HEK293 (cell line): ENCODE measurements around the gene MYO1F.
A peak's percentile ranks its signal among the peaks of the same experiment; 100 is the strongest.

Experiments used
- CTCF ChIA-PET: fragments of 350-600 bp; formaldehyde crosslinking; extraction: SDS; loops from one replicate; lab custom pipeline; 2021; ENCODE audit warnings: antibody characterized with exemption; lab: Yijun Ruan, JAX
- POLR2A ChIA-PET: fragments of 300-600 bp; formaldehyde crosslinking; extraction: SDS; loops from one replicate; lab custom pipeline; 2020; ENCODE audit warnings: antibody characterized with exemption, inconsistent platforms; lab: Yijun Ruan, JAX
- H3K27ac ChIP-seq: fragments of 200-500 bp; sonication (Bioruptor generic); 2 replicates; pipeline ENCODE4 v1.5.1; 2014; ENCODE audit warnings: low read depth, low read length, control low read depth, inconsistent platforms; ENCODE audit errors: extremely low read depth
- H3K36me3 ChIP-seq, 2 experiments: fragments of 200-500 bp in 1 of 2; sonication (Bioruptor generic) in 1 of 2; 1 replicate in 1 of 2; 2 replicates in 1 of 2; pipeline ENCODE4 v1.5.1; 2014 to 2017; ENCODE audit warnings: inconsistent platforms in 2 of 2, low read length in 2 of 2; ENCODE audit not compliant: control insufficient read depth in 2 of 2, insufficient read depth in 1 of 2
- H3K4me1 ChIP-seq: fragments of 200-500 bp; sonication (Bioruptor generic); 2 replicates; pipeline ENCODE4 v1.5.1; 2014; ENCODE audit warnings: mild to moderate bottlenecking, low read length, inconsistent platforms; ENCODE audit not compliant: control insufficient read depth, insufficient read depth
- H3K4me3 ChIP-seq: 2 replicates; pipeline ENCODE4 v1.5.1; 2011; ENCODE audit warnings: low read depth, mild to moderate bottlenecking, control low read depth, low read length, moderate library complexity
- H3K9me3 ChIP-seq: fragments of 200-500 bp; sonication (Bioruptor generic); 2 replicates; pipeline ENCODE4 v1.5.1; 2014; ENCODE audit warnings: low read depth, low read length, inconsistent platforms; ENCODE audit not compliant: control insufficient read depth, insufficient read depth
- GLIS1 ChIP-seq: fragments of 450-650 bp; formaldehyde crosslinking; IDR thresholded peaks from 2 replicates; pipeline ENCODE4 v1.5.1; 2016; ENCODE audit warnings: missing biosample characterization, missing genetic modification characterization
- HOXD13 ChIP-seq: sonication (generic); formaldehyde crosslinking; IDR thresholded peaks from 2 replicates; pipeline ENCODE4 v1.8.0; 2022; ENCODE audit warnings: missing genetic modification reagents, borderline replicate concordance
- SCRT2 ChIP-seq: fragments of 450-650 bp; formaldehyde crosslinking; IDR thresholded peaks from 2 replicates; pipeline ENCODE4 v1.5.1; 2016; ENCODE audit warnings: missing biosample characterization, missing genetic modification characterization
- SP2 ChIP-seq: fragments of 450-650 bp; formaldehyde crosslinking; IDR thresholded peaks from 2 replicates; pipeline ENCODE4 v1.5.1; 2016; ENCODE audit warnings: missing biosample characterization, missing genetic modification characterization
- WT1 ChIP-seq: fragments of 450-650 bp; formaldehyde crosslinking; IDR thresholded peaks from 2 replicates; pipeline ENCODE4 v1.5.1; 2016; ENCODE audit warnings: missing biosample characterization, missing genetic modification characterization
- ZBTB8A ChIP-seq: fragments of 450-650 bp; formaldehyde crosslinking; IDR thresholded peaks from 2 replicates; pipeline ENCODE4 v1.5.1; 2016; ENCODE audit warnings: missing biosample characterization, missing genetic modification characterization
- ZIC2 ChIP-seq: fragments of 450-650 bp; formaldehyde crosslinking; IDR thresholded peaks from 2 replicates; pipeline ENCODE4 v1.5.1; 2016; ENCODE audit warnings: missing biosample characterization, missing genetic modification characterization
- ZNF132 ChIP-seq: fragments of 450-650 bp; formaldehyde crosslinking; IDR thresholded peaks from 2 replicates; pipeline ENCODE4 v1.5.1; 2017; ENCODE audit warnings: missing biosample characterization, missing genetic modification characterization, borderline replicate concordance
- ZNF146 ChIP-seq: fragments of 450-650 bp; formaldehyde crosslinking; IDR thresholded peaks from 2 replicates; pipeline ENCODE4 v1.5.1; 2016; ENCODE audit warnings: missing biosample characterization, missing genetic modification characterization
- ZNF16 ChIP-seq: fragments of 450-650 bp; formaldehyde crosslinking; IDR thresholded peaks from 2 replicates; pipeline ENCODE4 v1.5.1; 2016; ENCODE audit warnings: low read depth, missing biosample characterization, missing genetic modification characterization
- ZNF174 ChIP-seq: fragments of 450-650 bp; formaldehyde crosslinking; IDR thresholded peaks from 2 replicates; pipeline ENCODE4 v1.5.0; 2017; ENCODE audit warnings: missing biosample characterization, mild to moderate bottlenecking, missing genetic modification characterization
- ZNF311 ChIP-seq: fragments of 450-650 bp; formaldehyde crosslinking; IDR thresholded peaks from 2 replicates; pipeline ENCODE4 v1.5.1; 2017; ENCODE audit warnings: missing biosample characterization, missing genetic modification characterization, borderline replicate concordance
- ZNF335 ChIP-seq: fragments of 450-650 bp; formaldehyde crosslinking; conservative IDR thresholded peaks from 2 replicates; pipeline ENCODE4 v1.5.1; 2016; ENCODE audit warnings: missing biosample characterization, missing genetic modification characterization
- ZNF341 ChIP-seq: fragments of 450-650 bp; formaldehyde crosslinking; IDR thresholded peaks from 2 replicates; pipeline ENCODE4; 2016; ENCODE audit warnings: low read depth, missing biosample characterization, missing genetic modification characterization
- ZNF350 ChIP-seq: fragments of 450-650 bp; formaldehyde crosslinking; IDR thresholded peaks from 2 replicates; pipeline ENCODE4 v1.5.0; 2017; ENCODE audit warnings: missing biosample characterization, mild to moderate bottlenecking, missing genetic modification characterization
- ZNF600 ChIP-seq: fragments of 450-650 bp; formaldehyde crosslinking; IDR thresholded peaks from 2 replicates; pipeline ENCODE4 v1.5.1; 2016; ENCODE audit warnings: missing biosample characterization, missing genetic modification characterization
- ZNF654 ChIP-seq: fragments of 450-650 bp; formaldehyde crosslinking; IDR thresholded peaks from 2 replicates; pipeline ENCODE4 v1.5.1; 2016; ENCODE audit warnings: low read depth, missing biosample characterization, missing genetic modification characterization
- ZNF670 ChIP-seq: fragments of 450-650 bp; formaldehyde crosslinking; IDR thresholded peaks from 2 replicates; pipeline ENCODE4 v1.5.1; 2016; ENCODE audit warnings: missing biosample characterization, missing genetic modification characterization, low read depth
- ZNF76 ChIP-seq: fragments of 450-650 bp; formaldehyde crosslinking; IDR thresholded peaks from 2 replicates; pipeline ENCODE4; 2016; ENCODE audit warnings: low read depth, missing biosample characterization, missing genetic modification characterization, borderline replicate concordance
- ZNF830 ChIP-seq: fragments of 450-650 bp; IDR thresholded peaks from 2 replicates; pipeline ENCODE4 v1.5.0; 2018; ENCODE audit warnings: missing biosample characterization, missing genetic modification characterization, low read depth, mild to moderate bottlenecking, moderate library complexity
- TF ChIP-seq, protein P1 (sequence below): fragments of 450-650 bp; formaldehyde crosslinking; IDR thresholded peaks from 2 replicates; pipeline ENCODE4 v1.5.0; 2017; ENCODE audit warnings: missing biosample characterization, missing genetic modification characterization, borderline replicate concordance
- TF ChIP-seq, protein P2 (sequence below): fragments of 450-650 bp; formaldehyde crosslinking; IDR thresholded peaks from 2 replicates; pipeline ENCODE4 v1.5.1; 2016; ENCODE audit warnings: missing biosample characterization, missing genetic modification characterization
- TF ChIP-seq, protein P3 (sequence below): fragments of 450-650 bp; formaldehyde crosslinking; IDR thresholded peaks from 2 replicates; pipeline ENCODE4 v1.5.1; 2017; ENCODE audit warnings: missing biosample characterization, missing genetic modification characterization
- TF ChIP-seq, protein P4 (sequence below): fragments of 450-650 bp; formaldehyde crosslinking; IDR thresholded peaks from 2 replicates; pipeline ENCODE4 v1.5.1; 2017; ENCODE audit warnings: missing biosample characterization, missing genetic modification characterization
- TF ChIP-seq, protein P5 (sequence below): fragments of 450-650 bp; formaldehyde crosslinking; IDR thresholded peaks from 2 replicates; pipeline ENCODE4 v1.5.1; 2016; ENCODE audit warnings: missing biosample characterization, missing genetic modification characterization

MYO1F gene

DNA sequence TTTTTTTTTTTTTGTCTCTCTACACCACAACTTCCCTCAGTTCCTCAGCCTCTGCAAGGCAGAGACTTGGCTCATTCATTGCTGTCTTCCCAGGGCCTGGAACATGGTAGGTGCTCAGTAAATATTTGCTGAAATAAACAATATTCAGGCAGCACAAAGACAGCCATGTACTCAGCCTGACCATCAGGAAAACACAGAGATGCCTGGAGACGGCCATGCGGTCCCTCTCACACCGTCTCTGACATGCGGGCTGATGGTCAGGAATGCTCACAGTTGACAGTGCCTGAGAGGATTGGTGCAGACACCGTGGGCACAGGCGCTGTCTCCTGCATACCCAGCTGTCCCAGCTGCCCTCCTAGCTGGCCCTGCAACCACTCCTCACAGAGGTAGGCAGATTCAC, 75.7 kb downstream of the MYO1F start:
- TF ChIP-seq, protein P1, sequence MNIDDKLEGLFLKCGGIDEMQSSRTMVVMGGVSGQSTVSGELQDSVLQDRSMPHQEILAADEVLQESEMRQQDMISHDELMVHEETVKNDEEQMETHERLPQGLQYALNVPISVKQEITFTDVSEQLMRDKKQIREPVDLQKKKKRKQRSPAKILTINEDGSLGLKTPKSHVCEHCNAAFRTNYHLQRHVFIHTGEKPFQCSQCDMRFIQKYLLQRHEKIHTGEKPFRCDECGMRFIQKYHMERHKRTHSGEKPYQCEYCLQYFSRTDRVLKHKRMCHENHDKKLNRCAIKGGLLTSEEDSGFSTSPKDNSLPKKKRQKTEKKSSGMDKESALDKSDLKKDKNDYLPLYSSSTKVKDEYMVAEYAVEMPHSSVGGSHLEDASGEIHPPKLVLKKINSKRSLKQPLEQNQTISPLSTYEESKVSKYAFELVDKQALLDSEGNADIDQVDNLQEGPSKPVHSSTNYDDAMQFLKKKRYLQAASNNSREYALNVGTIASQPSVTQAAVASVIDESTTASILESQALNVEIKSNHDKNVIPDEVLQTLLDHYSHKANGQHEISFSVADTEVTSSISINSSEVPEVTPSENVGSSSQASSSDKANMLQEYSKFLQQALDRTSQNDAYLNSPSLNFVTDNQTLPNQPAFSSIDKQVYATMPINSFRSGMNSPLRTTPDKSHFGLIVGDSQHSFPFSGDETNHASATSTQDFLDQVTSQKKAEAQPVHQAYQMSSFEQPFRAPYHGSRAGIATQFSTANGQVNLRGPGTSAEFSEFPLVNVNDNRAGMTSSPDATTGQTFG, result no peak
- peak; percentile 45 for TF ChIP-seq ZNF335 (tag by site-specific recombination)
- Histone ChIP-seq H3K4me3 (no peak overlapping the region), H3K9me3 (no peaks in the 10 kb centered on the region), H3K36me3 (no peaks in the 10 kb centered on the region), H3K4me1 (peaks cover 3% of the 10 kb centered on the region; the same call in 1 of the 2 replicates), H3K27ac (no peak overlapping the region)
- ChIA-PET POLR2A (no interaction called here), CTCF (no interaction called here)

DNA sequence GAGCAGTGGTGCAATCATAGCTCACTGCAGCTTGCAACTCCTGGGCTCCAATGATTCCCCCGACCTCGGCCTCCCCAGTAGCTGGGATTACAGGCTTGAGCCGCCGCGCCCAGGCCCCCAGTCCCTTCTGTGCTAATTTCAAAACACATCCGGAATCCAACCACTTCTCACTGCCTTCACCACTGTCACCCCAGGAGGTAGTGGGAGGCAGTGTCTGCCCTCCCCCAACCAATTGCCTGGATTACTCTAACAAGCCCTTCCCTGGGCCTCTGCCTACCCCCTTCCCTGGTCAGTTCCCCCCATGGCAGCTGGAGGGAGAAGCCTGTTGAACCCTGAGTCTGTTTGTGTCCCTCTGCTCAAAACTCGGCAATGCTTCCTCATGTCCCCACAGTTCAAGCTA, 77.1 kb downstream of the MYO1F start:
- ChIA-PET CTCF (interaction anchor here (0.6 kb wide), 1 partner anchor 19 kb away, joined by 3 read pairs; no protein-coding TSS in a partner anchor), POLR2A (interaction anchor here (0.6 kb wide), 1 partner anchor 47 kb away, joined by 7 read pairs; no protein-coding TSS in a partner anchor)
- Histone ChIP-seq H3K27ac (no peak overlapping the region), H3K4me3 (no peak overlapping the region), H3K36me3 (no peaks in the 10 kb centered on the region), H3K4me1 (no peaks in the 10 kb centered on the region), H3K9me3 (no peaks in the 10 kb centered on the region)
- peak; percentile 60; the same call in 1 of the 2 replicates for TF ChIP-seq GLIS1 (tag by site-specific recombination)
- TF ChIP-seq, protein P2, sequence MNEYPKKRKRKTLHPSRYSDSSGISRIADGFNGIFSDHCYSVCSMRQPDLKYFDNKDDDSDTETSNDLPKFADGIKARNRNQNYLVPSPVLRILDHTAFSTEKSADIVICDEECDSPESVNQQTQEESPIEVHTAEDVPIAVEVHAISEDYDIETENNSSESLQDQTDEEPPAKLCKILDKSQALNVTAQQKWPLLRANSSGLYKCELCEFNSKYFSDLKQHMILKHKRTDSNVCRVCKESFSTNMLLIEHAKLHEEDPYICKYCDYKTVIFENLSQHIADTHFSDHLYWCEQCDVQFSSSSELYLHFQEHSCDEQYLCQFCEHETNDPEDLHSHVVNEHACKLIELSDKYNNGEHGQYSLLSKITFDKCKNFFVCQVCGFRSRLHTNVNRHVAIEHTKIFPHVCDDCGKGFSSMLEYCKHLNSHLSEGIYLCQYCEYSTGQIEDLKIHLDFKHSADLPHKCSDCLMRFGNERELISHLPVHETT (tag by site-specific recombination), result no peak
- no peak for TF ChIP-seq ZNF654 (tag by site-specific recombination)
- TF ChIP-seq HOXD13 (CRISPR knock-in tag), result no peak
- TF ChIP-seq, protein P3, sequence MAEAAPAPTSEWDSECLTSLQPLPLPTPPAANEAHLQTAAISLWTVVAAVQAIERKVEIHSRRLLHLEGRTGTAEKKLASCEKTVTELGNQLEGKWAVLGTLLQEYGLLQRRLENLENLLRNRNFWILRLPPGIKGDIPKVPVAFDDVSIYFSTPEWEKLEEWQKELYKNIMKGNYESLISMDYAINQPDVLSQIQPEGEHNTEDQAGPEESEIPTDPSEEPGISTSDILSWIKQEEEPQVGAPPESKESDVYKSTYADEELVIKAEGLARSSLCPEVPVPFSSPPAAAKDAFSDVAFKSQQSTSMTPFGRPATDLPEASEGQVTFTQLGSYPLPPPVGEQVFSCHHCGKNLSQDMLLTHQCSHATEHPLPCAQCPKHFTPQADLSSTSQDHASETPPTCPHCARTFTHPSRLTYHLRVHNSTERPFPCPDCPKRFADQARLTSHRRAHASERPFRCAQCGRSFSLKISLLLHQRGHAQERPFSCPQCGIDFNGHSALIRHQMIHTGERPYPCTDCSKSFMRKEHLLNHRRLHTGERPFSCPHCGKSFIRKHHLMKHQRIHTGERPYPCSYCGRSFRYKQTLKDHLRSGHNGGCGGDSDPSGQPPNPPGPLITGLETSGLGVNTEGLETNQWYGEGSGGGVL (tag by site-specific recombination), result peak; percentile 42; the same call in 1 of the 2 replicates
- TF ChIP-seq ZNF341 (tag by site-specific recombination), result peak; percentile 63
- TF ChIP-seq WT1, result peak; percentile 40; the same call in 1 of the 2 replicates
- no peak for TF ChIP-seq ZNF146 (tag by site-specific recombination)
- TF ChIP-seq SCRT2 (tag by site-specific recombination), result peak; percentile 38; the same call in 1 of the 2 replicates
- TF ChIP-seq, protein P4, sequence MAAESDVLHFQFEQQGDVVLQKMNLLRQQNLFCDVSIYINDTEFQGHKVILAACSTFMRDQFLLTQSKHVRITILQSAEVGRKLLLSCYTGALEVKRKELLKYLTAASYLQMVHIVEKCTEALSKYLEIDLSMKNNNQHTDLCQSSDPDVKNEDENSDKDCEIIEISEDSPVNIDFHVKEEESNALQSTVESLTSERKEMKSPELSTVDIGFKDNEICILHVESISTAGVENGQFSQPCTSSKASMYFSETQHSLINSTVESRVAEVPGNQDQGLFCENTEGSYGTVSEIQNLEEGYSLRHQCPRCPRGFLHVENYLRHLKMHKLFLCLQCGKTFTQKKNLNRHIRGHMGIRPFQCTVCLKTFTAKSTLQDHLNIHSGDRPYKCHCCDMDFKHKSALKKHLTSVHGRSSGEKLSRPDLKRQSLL (tag by site-specific recombination), result no peak
- TF ChIP-seq ZNF600 (tag by site-specific recombination), result no peak
- TF ChIP-seq ZNF830 (tag by site-specific recombination), result no peak
- peak; percentile 60; the same call in 1 of the 2 replicates for TF ChIP-seq ZIC2 (tag by site-specific recombination)
- TF ChIP-seq, protein P5, sequence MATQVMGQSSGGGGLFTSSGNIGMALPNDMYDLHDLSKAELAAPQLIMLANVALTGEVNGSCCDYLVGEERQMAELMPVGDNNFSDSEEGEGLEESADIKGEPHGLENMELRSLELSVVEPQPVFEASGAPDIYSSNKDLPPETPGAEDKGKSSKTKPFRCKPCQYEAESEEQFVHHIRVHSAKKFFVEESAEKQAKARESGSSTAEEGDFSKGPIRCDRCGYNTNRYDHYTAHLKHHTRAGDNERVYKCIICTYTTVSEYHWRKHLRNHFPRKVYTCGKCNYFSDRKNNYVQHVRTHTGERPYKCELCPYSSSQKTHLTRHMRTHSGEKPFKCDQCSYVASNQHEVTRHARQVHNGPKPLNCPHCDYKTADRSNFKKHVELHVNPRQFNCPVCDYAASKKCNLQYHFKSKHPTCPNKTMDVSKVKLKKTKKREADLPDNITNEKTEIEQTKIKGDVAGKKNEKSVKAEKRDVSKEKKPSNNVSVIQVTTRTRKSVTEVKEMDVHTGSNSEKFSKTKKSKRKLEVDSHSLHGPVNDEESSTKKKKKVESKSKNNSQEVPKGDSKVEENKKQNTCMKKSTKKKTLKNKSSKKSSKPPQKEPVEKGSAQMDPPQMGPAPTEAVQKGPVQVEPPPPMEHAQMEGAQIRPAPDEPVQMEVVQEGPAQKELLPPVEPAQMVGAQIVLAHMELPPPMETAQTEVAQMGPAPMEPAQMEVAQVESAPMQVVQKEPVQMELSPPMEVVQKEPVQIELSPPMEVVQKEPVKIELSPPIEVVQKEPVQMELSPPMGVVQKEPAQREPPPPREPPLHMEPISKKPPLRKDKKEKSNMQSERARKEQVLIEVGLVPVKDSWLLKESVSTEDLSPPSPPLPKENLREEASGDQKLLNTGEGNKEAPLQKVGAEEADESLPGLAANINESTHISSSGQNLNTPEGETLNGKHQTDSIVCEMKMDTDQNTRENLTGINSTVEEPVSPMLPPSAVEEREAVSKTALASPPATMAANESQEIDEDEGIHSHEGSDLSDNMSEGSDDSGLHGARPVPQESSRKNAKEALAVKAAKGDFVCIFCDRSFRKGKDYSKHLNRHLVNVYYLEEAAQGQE (tag by site-specific recombination), result no peak
- no peak for TF ChIP-seq ZNF350 (tag by site-specific recombination)
- TF ChIP-seq SP2 (tag by site-specific recombination), result no peak
- no peak for TF ChIP-seq ZNF132
- no peak for TF ChIP-seq ZNF174
- no peak for TF ChIP-seq ZNF311 (tag by site-specific recombination)
- no peak for TF ChIP-seq ZNF670 (tag by site-specific recombination)
- TF ChIP-seq ZNF76 (tag by site-specific recombination), result no peak
- TF ChIP-seq ZBTB8A (tag by site-specific recombination), result no peak
- TF ChIP-seq ZNF16 (tag by site-specific recombination), result no peak
